ENCODE data around the gene AFAP1. TPM values are rescaled to one million over a fixed set of nuclear protein-coding genes. Genes with fewer than 3 reads are reported as not detected.

AFAP1 gene
- polyA plus RNA-seq, 1 experiment = 48.5 TPM

- peak; percentile 95 for DNase-seq (ENCODE audit: low read depth)
- peaks cover 1% of the 10 kb centered on the region; the same call in 1 of the 2 replicates for H3K36me3 ChIP-seq (ENCODE audit: control insufficient read depth, insufficient read depth, low read length)
- POLR2A ChIA-PET = no interaction called here
- no peaks in the 10 kb centered on the region for H3K27me3 ChIP-seq (ENCODE audit: control insufficient read depth, insufficient read depth, low read length)
- CTCF ChIA-PET = no interaction called here
- TF ChIP-seq CTCF (IDR thresholded peaks at IDR 0.05; ENCODE audit: insufficient read depth, low read depth, low read length) = no peak
- no peak overlapping the region for H3K4me3 ChIP-seq (ENCODE audit: low read depth, low read length)
Measured at GRCh38 chr4:7890635-7891393, 48.8 kb downstream of the AFAP1 start.

- H3K36me3 ChIP-seq (ENCODE audit: control insufficient read depth, insufficient read depth, low read length) = no peaks in the 10 kb centered on the region
- POLR2A ChIA-PET = no interaction called here
- CTCF ChIA-PET = interaction anchor here (1.0 kb wide), 1 partner anchor 83 kb away, joined by 3 read pairs; no protein-coding TSS in a partner anchor
Measured at GRCh38 chr4:7887436-7887835, 52.2 kb downstream of the AFAP1 start.

GRCh38 chr4:7886007-7886973 lies 53.4 kb downstream of the AFAP1 start:
- TF ChIP-seq CTCF (IDR thresholded peaks at IDR 0.05; ENCODE audit: insufficient read depth, low read depth, low read length) = no peak
- H3K36me3 ChIP-seq (ENCODE audit: control insufficient read depth, insufficient read depth, low read length) = no peaks in the 10 kb centered on the region
- ChIA-PET CTCF (interaction anchor here (1.0 to 1.6 kb wide), 2 partner anchors 82 kb away, joined by 3 to 4 read pairs; no protein-coding TSS in a partner anchor), POLR2A (no interaction called here)
- H3K4me3 ChIP-seq (ENCODE audit: low read depth, low read length) = no peak overlapping the region
- no peak for DNase-seq (ENCODE audit: low read depth)
- no peaks in the 10 kb centered on the region for H3K27me3 ChIP-seq (ENCODE audit: control insufficient read depth, insufficient read depth, low read length)

More at GRCh38 chr4:7887436-7887835, 52.2 kb downstream of the AFAP1 start:
- H3K4me3 ChIP-seq (ENCODE audit: low read depth, low read length) = no peak overlapping the region
- H3K27me3 ChIP-seq (ENCODE audit: control insufficient read depth, insufficient read depth, low read length) = no peaks in the 10 kb centered on the region
- no peak for TF ChIP-seq CTCF (IDR thresholded peaks at IDR 0.05; ENCODE audit: insufficient read depth, low read depth, low read length)
- no peak for DNase-seq (ENCODE audit: low read depth)

- ChIA-PET CTCF (interaction anchor here (1.6 kb wide), 1 partner anchor 81 kb away, joined by 4 read pairs; no protein-coding TSS in a partner anchor), POLR2A (no interaction called here)
- Histone ChIP-seq H3K27me3 (ENCODE audit: control insufficient read depth, insufficient read depth, low read length) (no peaks in the 10 kb centered on the region), H3K4me3 (ENCODE audit: low read depth, low read length) (no peak overlapping the region), H3K36me3 (ENCODE audit: control insufficient read depth, insufficient read depth, low read length) (no peaks in the 10 kb centered on the region)
- DNase-seq (ENCODE audit: low read depth) = no peak
- no peak for TF ChIP-seq CTCF (IDR thresholded peaks at IDR 0.05; ENCODE audit: insufficient read depth, low read depth, low read length)
Measured at GRCh38 chr4:7885216-7886006, 54.2 kb downstream of the AFAP1 start.

All from BJ (cell line).